SKM-1 (cell line): ENCODE results near the gene FOXN1.
"Not testable (repeated sequence)": the region's sequence is repeated elsewhere in the genome, so short reads cannot be mapped to it uniquely, and the experiment has no call there.

Experiments
- DNase-seq: peaks from one replicate; lab custom pipeline; 2025; ENCODE audit not compliant: unreplicated experiment; lab: John Stamatoyannopoulos, UW

The FOXN1 gene

GRCh38 chr17:28573040-28573380, 66.9 kb downstream of the FOXN1 start:
- no peak for DNase-seq

- no peak for DNase-seq
These were observed 67.4 kb downstream of the FOXN1 start for GRCh38 chr17:28573521-28573920.

- no peak for DNase-seq
These were observed 67.9 kb downstream of the FOXN1 start for GRCh38 chr17:28573966-28574480.

- no peak for DNase-seq
These were observed 68.4 kb downstream of the FOXN1 start for GRCh38 chr17:28574526-28574925.

- no peak for DNase-seq
These were observed 69.1 kb downstream of the FOXN1 start for GRCh38 chr17:28575126-28575795.

GRCh38 chr17:28576016-28576415, 69.9 kb downstream of the FOXN1 start:
- DNase-seq, result not testable (repeated sequence)

- DNase-seq, result no peak
These were observed 70.8 kb downstream of the FOXN1 start, which contains the start of gene ALDOC for GRCh38 chr17:28576758-28577465. Gene ALDOC, minus strand, starts transcription at chr17:28576895. Its CDS starts 1,363 bp downstream, at chr17:28575532.

GRCh38 chr17:28577466-28577824, 71.3 kb downstream of the FOXN1 start:
- DNase-seq, result no peak

- no peak for DNase-seq
These were observed 72.4 kb downstream of the FOXN1 start for GRCh38 chr17:28578246-28579195.

GRCh38 chr17:28579526-28579925, 73.4 kb downstream of the FOXN1 start:
- DNase-seq, result no peak

- no peak for DNase-seq
These were observed 74.8 kb downstream of the FOXN1 start for GRCh38 chr17:28580959-28581358.

- DNase-seq, result no peak
These were observed 76.4 kb downstream of the FOXN1 start for GRCh38 chr17:28582513-28582912.

GRCh38 chr17:28584434-28584833, 78.3 kb downstream of the FOXN1 start:
- no peak for DNase-seq

GRCh38 chr17:28585851-28586250, 79.7 kb downstream of the FOXN1 start:
- DNase-seq, result no peak
